CD4-positive, alpha-beta T cell treated with Interferon alpha-2 for 1 hour (primary cell): ENCODE results near the gene ABHD16A.

Source experiments
- DNase-seq, 2 donors: peaks; one replicate each; pipeline ENCODE4 v3.0.0-alpha.2; 2020 to 2022

The ABHD16A gene

DNA sequence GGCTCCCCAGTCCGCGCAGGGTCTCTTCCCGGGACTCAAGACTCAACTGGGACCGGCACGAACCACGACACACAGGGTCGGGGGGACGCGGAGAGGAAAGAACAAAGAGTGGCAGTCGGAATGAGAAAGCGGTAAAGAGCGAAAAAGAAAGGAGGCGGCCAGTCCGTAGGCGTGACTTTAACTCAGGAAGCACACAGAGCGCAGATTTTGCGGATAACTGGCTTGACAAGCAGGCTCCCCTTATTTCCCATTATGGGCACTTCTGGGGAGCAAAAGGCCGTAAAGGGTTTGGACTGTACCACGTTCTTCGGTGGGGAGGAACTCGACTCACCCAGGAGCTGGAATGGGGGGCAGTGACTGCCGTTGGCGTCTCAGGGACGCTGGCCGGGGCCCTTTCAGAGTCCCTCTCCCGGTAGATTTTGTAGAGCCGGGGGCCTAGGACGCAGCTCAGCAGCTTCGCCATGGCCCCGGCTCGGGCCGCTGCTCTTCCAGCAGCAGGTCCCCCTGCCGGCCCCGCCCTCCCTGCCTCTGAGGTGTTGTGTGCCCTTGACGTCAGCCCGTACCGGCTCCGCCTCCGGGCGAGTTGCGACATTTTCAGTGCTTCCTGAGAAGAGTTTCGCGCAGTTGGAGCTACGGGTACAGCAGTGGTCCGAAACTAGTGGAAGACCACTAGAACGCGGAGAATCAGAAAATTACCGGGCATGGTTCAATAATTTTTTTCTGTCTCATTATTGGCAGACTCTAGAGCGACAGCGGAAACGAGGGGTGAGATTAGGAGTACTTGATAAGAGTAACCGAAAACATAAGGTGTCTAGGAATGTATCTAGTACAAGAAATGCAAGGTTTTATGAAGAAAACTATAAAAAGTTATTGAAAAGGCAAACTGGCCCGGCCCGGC, at the start of gene ABHD16A:
Gene ABHD16A, minus strand, starts transcription at position 506 of the 898 bp plus-strand sequence. Its CDS starts 43 bp downstream, at position 463.
- DNase-seq: peak; percentile 98

GRCh38 chr6:31752739-31753319, 49.7 kb upstream of the ABHD16A start:
- no peak for DNase-seq

GRCh38 chr6:31750411-31751022, 47.4 kb upstream of the ABHD16A start:
- no peak for DNase-seq

GRCh38 chr6:31749301-31750036, 46.3 kb upstream of the ABHD16A start:
- DNase-seq: no peak

- DNase-seq: no peak
Observed at GRCh38 chr6:31744422-31744821, 41.3 kb upstream of the ABHD16A start.

DNA sequence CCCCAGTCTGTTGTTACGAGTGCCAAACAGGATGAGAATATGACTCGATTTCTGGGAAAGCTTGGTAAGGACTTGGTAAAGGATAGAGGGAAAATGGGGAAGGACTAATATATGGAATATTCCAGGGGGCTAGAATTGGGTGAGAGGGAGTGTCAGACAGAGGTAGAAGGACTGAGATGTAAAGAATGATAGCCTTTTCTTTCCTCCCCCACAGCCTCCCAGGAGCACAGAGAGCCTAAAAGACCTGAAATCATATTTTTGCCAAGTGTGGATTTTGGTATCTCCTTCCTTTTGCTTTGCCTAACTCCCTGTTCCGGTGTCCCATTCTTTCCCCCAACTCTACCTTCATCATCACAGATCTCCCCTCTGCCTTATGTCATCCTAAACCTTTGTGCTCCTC, 39.8 kb upstream of the ABHD16A start:
- DNase-seq: no peak

- no peak for DNase-seq
Observed at GRCh38 chr6:31741815-31742214, 38.7 kb upstream of the ABHD16A start.

DNA sequence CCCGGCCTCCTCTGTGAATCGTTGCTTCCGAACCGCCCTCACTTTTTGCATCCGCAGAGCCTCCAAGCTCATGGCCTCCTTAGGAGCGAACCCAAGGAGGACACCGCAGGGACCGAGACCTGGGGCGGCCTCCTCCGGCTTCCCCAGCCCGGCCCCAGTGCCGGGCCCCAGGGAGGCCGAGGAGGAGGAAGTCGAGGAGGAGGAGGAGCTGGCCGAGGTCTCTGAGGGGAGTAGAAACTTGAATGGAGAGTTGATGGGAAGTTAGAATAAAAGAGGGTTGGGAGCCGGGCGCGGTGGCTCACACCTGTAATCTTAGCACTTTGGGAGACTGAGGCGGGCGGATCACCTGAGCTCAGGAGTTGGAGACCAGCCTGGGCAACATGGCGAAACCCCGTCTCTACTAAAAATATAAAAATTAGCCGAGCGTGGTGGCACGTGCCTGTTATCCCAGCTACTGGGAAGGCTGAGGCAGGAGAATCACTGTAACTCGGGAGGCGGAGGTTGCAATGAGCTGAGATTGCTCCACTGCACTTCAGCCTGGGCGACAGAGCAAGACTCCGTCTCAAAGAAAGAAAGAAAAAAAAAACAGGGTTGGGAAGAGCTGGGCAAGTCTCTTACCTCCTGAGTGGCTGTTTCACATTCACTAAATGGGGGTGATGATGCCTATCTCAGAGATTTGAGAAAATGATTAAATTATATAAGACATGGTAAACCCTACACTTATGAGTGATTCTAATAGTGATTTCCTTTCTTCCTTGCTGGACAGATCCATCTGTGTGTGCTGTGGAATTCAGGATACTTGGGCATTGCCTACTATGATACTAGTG, 37.5 kb upstream of the ABHD16A start:
- DNase-seq: no peak

GRCh38 chr6:31739639-31740396, 36.7 kb upstream of the ABHD16A start, which contains the start of gene MSH5:
Gene MSH5, plus strand, starts transcription at chr6:31740005. Its CDS starts 462 bp downstream, at chr6:31740467.
- peak; percentile 97 to 98 for DNase-seq

DNA sequence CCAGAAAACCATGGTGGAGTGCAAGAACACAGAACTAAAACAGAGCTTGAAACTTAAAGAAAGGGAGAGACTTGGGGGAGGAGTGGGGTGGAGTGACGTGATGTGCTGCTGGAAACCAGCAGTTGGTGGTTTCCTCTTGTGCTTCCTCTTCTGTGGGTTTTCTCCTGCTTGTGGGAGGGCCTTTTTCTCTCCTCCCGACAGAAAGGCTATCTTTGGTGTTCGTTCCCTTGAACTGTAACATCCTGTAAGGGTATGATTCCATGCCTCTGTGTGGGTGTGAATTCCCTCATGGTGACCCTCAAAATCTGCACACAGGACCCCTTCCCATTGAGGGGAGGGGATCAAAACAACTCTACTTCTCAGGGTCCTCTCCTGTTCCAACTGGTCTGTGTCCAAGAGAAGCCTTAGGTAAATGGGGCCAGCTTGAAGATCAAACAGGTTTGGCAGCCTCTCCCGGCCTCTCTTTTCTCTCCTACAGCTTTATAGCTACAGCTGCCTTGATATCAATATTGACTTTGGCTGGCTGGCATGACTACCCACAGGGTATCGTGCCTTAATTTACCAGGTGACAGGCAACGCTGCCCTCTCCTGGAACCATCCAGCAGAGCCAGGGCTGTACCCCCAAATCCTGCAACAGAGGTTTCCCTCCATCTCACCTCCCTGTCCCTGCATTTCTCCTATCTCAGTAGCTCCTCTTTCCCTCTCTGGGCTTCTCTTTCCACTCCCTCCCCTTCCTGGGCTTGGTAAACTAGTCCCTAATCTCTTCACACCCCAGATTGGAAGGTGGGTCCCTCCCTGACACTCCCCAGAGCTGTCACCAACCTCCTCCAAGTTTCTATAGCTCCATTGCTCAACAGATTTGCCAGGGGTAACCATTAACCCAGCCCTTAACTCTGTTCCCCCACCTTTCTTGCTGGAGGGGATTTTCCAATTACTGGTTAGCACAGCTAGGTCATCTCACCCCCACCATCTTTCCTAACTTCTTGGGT, 35.2 kb upstream of the ABHD16A start:
- DNase-seq: peak; percentile 87 to 88

DNA sequence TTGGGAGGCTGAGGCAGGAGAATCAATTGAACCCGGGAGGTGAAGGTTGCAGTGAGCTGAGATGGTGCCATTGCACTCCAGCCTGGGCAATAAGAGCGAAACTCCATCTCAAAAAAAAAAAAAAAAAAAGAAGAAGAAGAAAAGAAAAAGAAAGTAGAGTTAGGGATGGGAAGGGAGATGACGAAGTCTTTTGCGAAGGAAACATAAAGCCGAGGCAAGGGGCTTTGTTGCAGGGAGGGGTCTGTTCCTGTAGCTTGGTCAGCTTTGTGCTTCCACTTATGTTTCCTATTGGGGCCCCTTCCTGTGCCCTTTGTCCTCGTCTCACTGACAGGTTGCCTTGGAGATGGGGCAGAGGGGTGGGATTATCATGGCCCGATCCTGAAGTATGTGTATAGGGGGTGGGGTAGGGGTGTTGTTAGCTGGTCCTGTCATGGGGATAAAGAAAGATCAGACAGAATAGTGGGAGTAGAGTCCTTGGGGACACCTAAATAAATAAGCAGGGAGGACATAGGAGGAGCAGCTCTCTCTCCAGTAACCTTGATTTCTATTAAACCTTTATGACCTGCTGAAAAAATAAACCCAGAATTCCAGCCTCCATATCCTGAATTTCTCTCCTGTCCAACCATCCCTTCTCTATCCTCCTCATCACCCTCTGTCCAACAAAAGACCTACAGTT, 34.3 kb upstream of the ABHD16A start:
- DNase-seq: peak; percentile 58 to 63

- peak in 1 of 2 donors; percentile 26 for DNase-seq
Observed at GRCh38 chr6:31736768-31737314, 33.7 kb upstream of the ABHD16A start.

DNA sequence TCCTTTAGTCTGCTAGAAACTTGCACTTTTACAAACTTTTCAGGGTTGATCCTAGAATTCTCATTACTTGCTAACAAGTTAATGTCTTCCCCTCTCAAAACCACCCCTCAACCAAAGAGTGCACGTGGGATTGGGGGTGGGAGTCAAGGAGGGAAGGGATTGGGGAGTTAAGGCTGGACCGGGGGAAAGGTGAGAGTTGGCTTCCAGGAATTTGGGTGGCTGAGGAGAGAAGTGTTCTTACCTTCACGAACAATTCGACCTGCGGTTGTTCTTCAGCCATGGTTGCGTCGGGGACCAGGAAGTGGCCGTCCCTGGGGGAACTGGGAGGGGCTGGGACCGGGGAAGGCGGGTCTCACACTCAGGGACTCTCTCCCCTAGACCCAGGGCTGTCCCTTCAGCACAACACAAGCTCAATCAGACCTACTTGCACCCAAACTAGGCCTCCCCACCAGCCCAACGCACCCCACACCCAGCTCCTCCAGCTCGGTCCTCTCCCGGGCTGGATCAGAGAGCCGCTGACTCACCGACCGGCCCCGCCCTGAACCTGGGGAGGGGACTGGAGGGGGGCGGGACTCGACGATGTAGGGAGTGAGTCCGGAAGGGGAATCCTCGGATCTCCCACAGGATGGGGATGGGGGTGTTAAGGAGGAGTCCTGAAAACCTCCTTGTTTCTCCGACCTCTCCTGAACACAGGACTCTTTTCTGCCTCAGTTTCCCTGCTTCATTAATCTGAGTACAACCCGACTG, 33.1 kb upstream of the ABHD16A start, which contains the start of gene CLIC1:
Gene CLIC1, minus strand, starts transcription at position 510 of the 747 bp plus-strand sequence. Its CDS starts 230 bp downstream, at position 280.
- peak; percentile 87 for DNase-seq

DNA sequence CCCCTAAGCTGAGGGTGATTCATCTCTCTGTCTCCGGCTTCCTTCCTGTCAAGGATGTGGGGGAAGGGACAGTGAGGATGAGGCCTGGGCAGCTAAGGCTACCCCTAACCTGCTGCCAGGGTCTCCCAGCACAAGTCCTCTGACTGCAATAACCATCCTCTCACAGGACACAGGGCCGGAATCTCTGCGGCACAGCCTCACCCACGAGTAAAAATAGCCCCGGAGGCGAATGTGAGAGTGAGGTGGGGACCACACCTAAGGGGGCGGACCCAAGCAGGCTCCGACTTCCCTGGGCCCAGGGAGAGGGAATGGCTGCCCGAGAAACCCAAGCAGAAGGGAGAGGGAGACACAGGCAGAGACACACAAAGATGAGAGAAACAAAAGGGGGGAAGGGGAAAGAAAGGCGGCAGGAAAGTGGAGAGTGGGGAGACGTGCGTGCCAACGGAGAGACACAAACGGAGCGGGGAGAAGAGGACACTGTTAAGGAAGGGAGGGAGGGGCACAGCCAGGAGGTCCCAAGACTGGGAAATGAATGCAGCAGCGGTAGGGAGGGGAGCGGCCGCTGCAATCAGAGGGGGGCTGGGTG, 31.8 kb upstream of the ABHD16A start:
- peak; percentile 78 to 83 for DNase-seq

GRCh38 chr6:31734247-31734820, 31.2 kb upstream of the ABHD16A start:
- DNase-seq: no peak

DNA sequence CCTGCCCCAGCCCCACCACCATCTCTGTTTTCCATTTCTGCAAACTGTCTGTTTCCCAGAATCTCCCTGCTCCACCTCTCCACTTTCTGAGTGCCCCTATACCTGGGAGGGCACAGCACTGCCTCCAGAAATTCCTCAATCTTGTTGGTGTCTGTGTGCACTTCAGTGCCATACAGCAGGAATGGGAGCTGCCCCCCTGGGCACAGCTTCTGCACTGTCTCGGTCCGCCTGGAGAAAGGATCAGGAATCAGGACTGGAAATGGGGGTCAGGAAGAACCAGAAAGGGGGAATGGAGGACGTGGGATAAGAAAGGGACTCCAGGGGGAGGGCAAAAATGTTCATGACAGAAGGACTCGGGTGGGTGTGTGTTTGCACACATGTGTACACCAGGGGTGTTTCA, 30.6 kb upstream of the ABHD16A start:
- DNase-seq: no peak

- no peak for DNase-seq
Observed at GRCh38 chr6:31732029-31732428, 28.9 kb upstream of the ABHD16A start.
